RWPE2 (cell line): ENCODE data around the gene UCMA.

ENCODE experiments used
- ATAC-seq: fragments of 200-7000 bp; cut with Tn5 transposase; 3 replicates; pipeline ENCODE4 v1.9.1; 2021; ENCODE audit warnings: low read depth
- DNase-seq: peaks from one replicate; pipeline ENCODE4 v3.0.0-alpha.2; 2020; ENCODE audit warnings: low spot score
- H3K27ac ChIP-seq: fragments of 450-650 bp; 2 replicates; pipeline ENCODE4 v1.5.1; 2017; ENCODE audit warnings: mild to moderate bottlenecking; ENCODE audit not compliant: poor library complexity, severe bottlenecking
- H3K27me3 ChIP-seq: fragments of 250-450 bp; sonication (Bioruptor Pico); 2 replicates; pipeline ENCODE4 v1.5.1; 2021; ENCODE audit warnings: mild to moderate bottlenecking, moderate library complexity; ENCODE audit not compliant: insufficient read depth, poor library complexity, severe bottlenecking
- H3K36me3 ChIP-seq: fragments of 250-450 bp; sonication (Bioruptor Pico); 2 replicates; pipeline ENCODE4 v1.5.1; 2020; ENCODE audit warnings: low read depth, mild to moderate bottlenecking, moderate library complexity
- H3K4me1 ChIP-seq: fragments of 250-450 bp; sonication (Bioruptor Pico); 2 replicates; pipeline ENCODE4 v1.5.1; 2021; ENCODE audit warnings: mild to moderate bottlenecking, moderate library complexity; ENCODE audit not compliant: insufficient read depth, poor library complexity, severe bottlenecking
- H3K4me3 ChIP-seq: fragments of 250-450 bp; sonication (Bioruptor Pico); 2 replicates; pipeline ENCODE4 v1.5.1; 2021; ENCODE audit warnings: mild to moderate bottlenecking, moderate library complexity; ENCODE audit not compliant: severe bottlenecking
- H3K9me3 ChIP-seq: fragments of 250-450 bp; sonication (Bioruptor Pico); 2 replicates; pipeline ENCODE4 v1.5.1; 2021; ENCODE audit warnings: mild to moderate bottlenecking, moderate library complexity; ENCODE audit not compliant: severe bottlenecking
- CTCF ChIP-seq: fragments of 450-650 bp; IDR thresholded peaks from one replicate; pipeline ENCODE4 v1.5.1; 2017; ENCODE audit warnings: mild to moderate bottlenecking, moderate library complexity; ENCODE audit not compliant: poor library complexity, severe bottlenecking

The UCMA gene

GRCh38 chr10:13190816-13191215, 43.4 kb downstream of the UCMA start:
- no peaks in the 10 kb centered on the region for H3K4me1 ChIP-seq
- peaks cover 84% of the 10 kb centered on the region for H3K36me3 ChIP-seq
- ATAC-seq (no peak), DNase-seq (no peak)
- TF ChIP-seq CTCF: no peak
- no peak overlapping the region for H3K4me3 ChIP-seq
- H3K9me3 ChIP-seq: no peaks in the 10 kb centered on the region
- H3K27me3 ChIP-seq: no peaks in the 10 kb centered on the region
- no peak overlapping the region for H3K27ac ChIP-seq

GRCh38 chr10:13189961-13190360, 44.2 kb downstream of the UCMA start:
- peaks cover 78% of the 10 kb centered on the region for H3K36me3 ChIP-seq

DNA sequence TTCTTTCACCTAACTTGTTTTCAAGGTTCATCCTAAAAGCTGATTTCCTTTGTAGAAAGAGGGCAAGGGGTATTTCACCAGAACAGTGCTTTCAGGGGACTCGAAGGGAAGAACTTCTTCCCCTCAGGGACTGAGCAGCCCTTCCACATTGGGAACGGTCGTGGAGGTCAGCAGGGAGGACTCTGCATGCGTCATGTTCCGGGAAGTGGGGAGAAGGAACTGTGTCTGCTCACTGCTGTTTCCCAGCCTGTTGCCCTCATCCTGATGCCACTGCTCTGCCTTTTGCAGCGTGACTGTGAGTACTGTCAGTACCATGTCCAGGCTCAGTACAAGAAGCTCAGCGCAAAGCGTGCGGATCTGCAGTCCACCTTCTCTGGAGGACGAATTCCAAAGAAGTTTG, 45.6 kb downstream of the UCMA start:
- ATAC-seq: no peak
- Histone ChIP-seq H3K27ac (no peak overlapping the region), H3K4me3 (no peak overlapping the region), H3K9me3 (no peaks in the 10 kb centered on the region), H3K27me3 (no peaks in the 10 kb centered on the region), H3K36me3 (peaks cover 84% of the 10 kb centered on the region), H3K4me1 (no peaks in the 10 kb centered on the region)
- DNase-seq: no peak
- TF ChIP-seq CTCF: no peak

More at GRCh38 chr10:13189961-13190360, 44.2 kb downstream of the UCMA start:
- DNase-seq (no peak), ATAC-seq (no peak)
- H3K27me3 ChIP-seq: no peaks in the 10 kb centered on the region
- H3K27ac ChIP-seq: no peak overlapping the region
- H3K9me3 ChIP-seq: no peaks in the 10 kb centered on the region
- H3K4me1 ChIP-seq: no peaks in the 10 kb centered on the region
- H3K4me3 ChIP-seq: no peak overlapping the region
- TF ChIP-seq CTCF: no peak

DNA sequence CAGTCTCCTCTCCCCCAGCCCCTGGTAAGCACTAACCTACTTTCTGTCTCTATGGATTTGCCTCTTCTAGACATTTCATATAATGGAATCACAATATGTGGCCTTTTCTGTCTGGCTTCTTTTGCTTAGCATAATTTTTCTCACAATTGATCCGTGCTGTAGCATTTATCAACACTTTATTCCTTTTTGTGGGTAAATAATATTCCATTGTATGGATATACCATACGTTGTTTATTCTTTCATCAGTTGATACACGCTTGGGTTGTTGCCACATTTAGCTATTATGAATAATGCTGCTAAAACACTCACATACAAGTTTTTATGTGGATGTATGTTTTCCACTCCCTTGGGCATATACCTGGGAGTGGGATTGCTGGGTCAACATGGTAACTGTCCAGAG, 47.0 kb downstream of the UCMA start:
- no peaks in the 10 kb centered on the region for H3K9me3 ChIP-seq
- no peak overlapping the region for H3K4me3 ChIP-seq
- ATAC-seq (no peak), DNase-seq (no peak)
- peaks cover 86% of the 10 kb centered on the region for H3K36me3 ChIP-seq
- no peak overlapping the region for H3K27ac ChIP-seq
- no peak for TF ChIP-seq CTCF
- no peaks in the 10 kb centered on the region for H3K27me3 ChIP-seq
- H3K4me1 ChIP-seq: no peaks in the 10 kb centered on the region

GRCh38 chr10:13184730-13185514, 49.3 kb downstream of the UCMA start:
- H3K27ac ChIP-seq: no peak overlapping the region
- no peaks in the 10 kb centered on the region for H3K4me1 ChIP-seq
- no peak overlapping the region for H3K4me3 ChIP-seq
- H3K27me3 ChIP-seq: no peaks in the 10 kb centered on the region
- ATAC-seq (no peak), DNase-seq (no peak)
- TF ChIP-seq CTCF: no peak
- H3K36me3 ChIP-seq: peaks cover 88% of the 10 kb centered on the region
- no peaks in the 10 kb centered on the region for H3K9me3 ChIP-seq
